Measurements from ENCODE around the gene GATB.

The GATB gene

GRCh38 chr4:151652841-151653547 lies 107.8 kb downstream of the GATB start:
- peak; percentile 81 for DNase-seq (ENCODE audit: low read depth)

GRCh38 chr4:151651496-151651895 lies 109.3 kb downstream of the GATB start:
- no peak for DNase-seq (ENCODE audit: low read depth)

GRCh38 chr4:151649479-151649878 lies 111.3 kb downstream of the GATB start:
- no peak for DNase-seq (ENCODE audit: low read depth)

GRCh38 chr4:151646322-151646721 lies 114.5 kb downstream of the GATB start:
- no peak for DNase-seq (ENCODE audit: low read depth)

DNA sequence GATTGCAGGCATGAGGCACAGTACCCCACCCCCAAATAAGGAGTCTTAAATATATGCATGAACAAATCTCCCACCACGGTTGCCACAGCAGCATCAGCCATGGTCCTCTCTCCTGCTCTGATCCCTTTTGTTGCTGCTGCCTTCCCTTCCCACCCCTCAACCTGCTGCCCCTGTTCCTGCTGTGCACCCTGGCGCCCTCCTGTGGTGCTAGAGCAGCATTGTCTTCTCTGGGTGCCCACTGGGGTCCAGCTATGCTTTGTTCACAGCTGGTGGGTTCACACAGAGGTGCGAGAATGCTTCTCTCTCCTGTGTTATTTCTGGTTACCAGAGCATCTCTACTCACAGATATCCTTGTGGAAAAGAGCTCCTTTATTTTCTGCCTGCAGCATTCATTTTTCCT lies 116.2 kb downstream of the GATB start:
- DNase-seq (ENCODE audit: low read depth): no peak

DNA sequence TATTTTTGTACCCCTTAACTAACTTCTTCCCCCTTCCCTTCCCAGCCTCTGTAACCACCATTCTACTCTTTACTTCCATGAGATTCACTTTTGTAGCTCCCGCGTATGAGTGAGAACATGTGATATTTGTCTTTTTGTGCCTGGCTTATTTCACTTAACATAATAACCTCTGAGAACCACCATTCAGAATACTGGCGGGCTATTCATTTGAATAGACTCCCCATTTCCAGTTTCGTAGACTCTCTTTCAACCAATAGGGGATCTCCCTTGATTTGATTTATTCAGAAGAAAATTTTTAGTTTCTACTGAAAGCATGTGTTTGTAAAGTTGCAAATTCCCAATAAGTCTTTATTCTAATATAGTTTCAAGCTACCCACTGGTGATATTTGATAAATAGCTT lies 117.2 kb downstream of the GATB start:
- no peak for DNase-seq (ENCODE audit: low read depth)

GRCh38 chr4:151641983-151642382 lies 118.8 kb downstream of the GATB start:
- DNase-seq (ENCODE audit: low read depth): no peak

GRCh38 chr4:151641167-151641566 lies 119.6 kb downstream of the GATB start:
- DNase-seq (ENCODE audit: low read depth): peak; percentile 16

DNA sequence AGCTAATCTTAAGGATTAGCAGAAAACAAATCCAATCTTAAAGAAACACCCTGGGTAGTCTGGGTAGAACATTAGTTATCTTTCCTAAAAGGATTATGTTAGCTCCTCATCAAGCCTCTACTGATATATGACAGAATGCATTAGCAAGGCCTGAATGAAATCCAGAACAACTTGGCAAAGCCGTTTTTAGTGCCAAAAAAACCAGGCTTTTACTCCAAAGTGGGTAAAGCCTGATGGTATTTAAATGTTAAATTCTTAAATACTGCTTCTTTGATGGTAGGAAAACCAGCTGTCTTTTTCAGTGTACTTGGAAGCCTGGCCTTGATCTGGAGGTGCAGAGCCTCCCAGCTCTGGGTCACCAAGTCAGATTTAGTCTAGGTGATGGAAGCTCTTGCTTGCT lies 120.4 kb downstream of the GATB start:
- DNase-seq (ENCODE audit: low read depth): no peak

GRCh38 chr4:151638295-151638858 lies 122.4 kb downstream of the GATB start:
- DNase-seq (ENCODE audit: low read depth): no peak

- no peak for DNase-seq (ENCODE audit: low read depth)
Measured at GRCh38 chr4:151631349-151631748, 129.5 kb downstream of the GATB start.

GRCh38 chr4:151629097-151629783 lies 131.6 kb downstream of the GATB start:
- DNase-seq (ENCODE audit: low read depth): no peak

DNA sequence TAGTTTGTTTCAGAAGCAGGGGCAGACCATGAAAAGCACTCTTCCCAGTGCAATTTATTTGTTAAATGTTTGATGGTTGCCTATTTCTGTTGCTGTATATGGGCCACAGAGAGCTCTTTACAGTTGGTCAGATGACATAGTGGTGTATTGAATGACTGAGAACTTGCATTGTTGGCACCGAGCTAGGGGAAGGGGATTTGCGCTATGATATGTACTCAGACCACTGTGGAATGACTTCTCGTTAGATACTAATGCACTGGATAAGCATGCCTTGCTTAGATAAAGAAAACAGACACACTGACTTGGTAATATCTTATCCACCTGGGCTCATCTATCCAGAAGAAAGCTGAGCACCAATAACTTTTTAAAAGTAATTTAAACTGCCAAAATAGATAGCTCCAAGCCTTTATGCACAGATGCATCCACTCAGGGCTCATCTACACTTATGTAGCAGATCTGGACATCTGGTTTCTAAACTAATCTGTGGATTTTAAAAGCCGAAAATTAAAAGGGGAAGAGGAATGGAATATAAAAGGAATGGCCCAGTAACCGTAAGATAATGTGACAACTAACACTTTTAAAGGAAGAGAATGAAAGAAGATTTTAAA lies 132.7 kb downstream of the GATB start:
- no peak for DNase-seq (ENCODE audit: low read depth)

GRCh38 chr4:151627491-151627890 lies 133.3 kb downstream of the GATB start:
- DNase-seq (ENCODE audit: low read depth): no peak

- DNase-seq (ENCODE audit: low read depth): no peak
Measured at GRCh38 chr4:151626751-151627150, 134.1 kb downstream of the GATB start.

DNA sequence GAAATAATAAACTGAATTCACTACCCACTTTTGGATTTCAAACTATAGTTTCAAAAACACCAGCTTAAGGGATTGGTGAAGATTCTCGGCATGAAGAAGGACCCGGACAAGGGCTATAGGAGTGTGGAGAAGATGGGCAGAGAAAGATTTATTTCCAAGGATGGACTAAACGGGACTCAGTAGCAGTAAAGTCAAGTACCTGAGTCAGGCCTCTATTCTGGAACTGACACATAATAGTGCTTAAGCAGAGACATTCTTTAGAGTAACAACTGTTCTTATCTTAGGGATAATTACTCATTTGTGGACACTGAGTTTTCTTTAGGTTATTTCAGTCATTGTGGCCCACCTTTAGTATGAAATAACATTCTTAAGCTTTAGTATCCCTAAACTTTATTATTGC lies 134.6 kb downstream of the GATB start:
- no peak for DNase-seq (ENCODE audit: low read depth)

DNA sequence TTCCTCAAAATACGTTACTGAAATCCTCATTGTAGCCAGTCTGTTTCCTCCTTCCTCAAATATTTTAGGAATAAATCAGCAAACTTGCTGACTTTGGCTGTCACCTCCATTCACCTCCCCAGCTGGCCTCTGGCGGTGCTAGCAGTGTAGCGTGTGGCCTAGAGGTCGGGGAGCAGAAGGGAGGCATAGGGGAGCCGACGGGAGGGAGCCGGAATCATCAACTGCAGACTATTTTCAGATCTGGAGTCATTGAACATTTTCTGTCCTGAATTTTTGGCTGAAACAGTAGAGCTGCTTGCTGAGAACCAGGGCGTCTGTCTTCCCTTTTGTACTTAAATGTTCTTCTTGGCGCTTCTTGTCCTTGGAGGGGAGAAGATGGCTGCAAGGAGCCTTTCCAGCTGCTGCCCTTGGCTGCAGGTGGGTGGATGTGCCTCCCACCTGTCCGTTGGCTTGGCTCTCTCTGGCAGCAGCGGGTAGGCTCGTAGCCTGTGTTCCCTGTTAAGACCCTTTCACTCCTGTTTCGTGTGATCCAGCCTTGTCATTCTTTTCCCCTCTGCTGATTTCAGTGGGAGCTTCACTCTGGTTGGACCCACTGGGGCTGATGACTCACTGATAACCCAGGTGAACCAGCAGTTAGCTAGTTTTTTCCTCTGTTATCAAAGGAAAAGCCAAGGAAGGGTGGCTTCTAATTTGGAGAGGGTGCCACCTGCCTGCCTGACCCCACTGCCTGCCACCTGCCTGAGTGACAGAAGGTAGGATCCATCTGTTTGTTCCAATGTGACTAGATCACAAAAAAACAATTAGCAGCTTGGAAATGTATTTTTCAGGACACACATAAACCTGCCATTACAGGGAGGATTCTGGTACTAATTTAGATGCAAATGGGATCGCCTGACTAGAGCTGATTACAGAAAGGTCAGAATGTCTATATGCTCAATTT lies 135.9 kb downstream of the GATB start:
- DNase-seq (ENCODE audit: low read depth): no peak
